A549 (cell line): ENCODE measurements around the gene SPECC1. TPM values are rescaled to one million over a fixed set of nuclear protein-coding genes. Genes with fewer than 3 reads are reported as not detected.

ENCODE experiments used
- ATAC-seq, 2 experiments: fragments of 200-7000 bp in 1 of 2; fragments of >200 bp in 1 of 2; cut with Nextera tagmentation in 1 of 2; cut with Tn5 transposase in 1 of 2; 3 replicates each; pipeline versions ENCODE4 v1.8.0 to v1.9.1; 2018 to 2020; ENCODE audit warnings: mild to moderate bottlenecking in 1 of 2, moderate library complexity in 1 of 2
- CTCF ChIA-PET: fragments of 300-600 bp; sonication (Branson Sonifier 250); formaldehyde crosslinking; extraction: SDS; loops from one replicate; lab custom pipeline; 2021; ENCODE audit warnings: antibody characterized with exemption, inconsistent platforms; lab: Yijun Ruan, JAX
- POLR2A ChIA-PET: fragments of 350-600 bp; formaldehyde crosslinking; extraction: SDS; loops from one replicate; lab custom pipeline; 2021; ENCODE audit warnings: antibody characterized with exemption, inconsistent platforms; lab: Yijun Ruan, JAX
- DNase-seq, 2 experiments: peaks; one replicate each; pipeline versions ENCODE4 v3.0.0 to v3.0.0-alpha.2; 2011 to 2016; ENCODE audit warnings: low read depth in 1 of 2, low spot score in 1 of 2
- FAIRE-seq: peaks from 2 replicates; lab custom pipeline; 2011; peaks lifted over from hg19 to GRCh38; lab: Jason Lieb, UNC
- H3K27ac ChIP-seq, 2 experiments: fragments of >200 bp; sonication (Bioruptor Twin); formaldehyde crosslinking; 3 replicates each; pipeline ENCODE4 v1.5.1; 2016 to 2017
- H3K4me1 ChIP-seq: fragments of >200 bp; sonication (Bioruptor Twin); formaldehyde crosslinking; 3 replicates; pipeline ENCODE4 v1.6.1; 2016
- H3K4me2 ChIP-seq: fragments of >200 bp; sonication (Bioruptor Twin); formaldehyde crosslinking; 3 replicates; pipeline ENCODE4 v1.6.1; 2016
- H3K4me3 ChIP-seq: fragments of >200 bp; sonication (Bioruptor Twin); formaldehyde crosslinking; 3 replicates; pipeline ENCODE4 v1.5.1; 2016
- H3K9me3 ChIP-seq: fragments of >200 bp; sonication (Bioruptor Twin); formaldehyde crosslinking; 3 replicates; pipeline ENCODE4 v1.6.1; 2016
- BHLHE40 ChIP-seq: IDR thresholded peaks from 2 replicates; pipeline ENCODE4 v1.6.1; 2012; ENCODE audit warnings: low read depth, low read length, inconsistent platforms
- CBX2 ChIP-seq: fragments of 200-600 bp; sonication (generic); IDR thresholded peaks from 2 replicates; pipeline ENCODE4 v1.6.1; 2016; ENCODE audit warnings: low read depth, mild to moderate bottlenecking, borderline replicate concordance
- CBX8 ChIP-seq: fragments of 200-600 bp; sonication (generic); IDR thresholded peaks from 2 replicates; pipeline ENCODE4 v1.6.1; 2016
- CHD2 ChIP-seq: fragments of 150-350 bp; IDR thresholded peaks from 2 replicates; pipeline ENCODE4 v1.6.1; 2014; ENCODE audit warnings: low read length; ENCODE audit not compliant: partially characterized antibody
- EP300 ChIP-seq, 2 experiments: fragments of >200 bp; sonication (Bioruptor Twin); formaldehyde crosslinking; IDR thresholded peaks; 2 replicates in 1 of 2; 3 replicates in 1 of 2; pipeline ENCODE4 v1.6.1; 2016 to 2017
- ESRRA ChIP-seq: fragments of 150-350 bp; IDR thresholded peaks from 2 replicates; pipeline ENCODE4 v1.6.1; 2014; ENCODE audit warnings: mild to moderate bottlenecking, low read length, borderline replicate concordance
- FOSB ChIP-seq: fragments of 250-450 bp; sonication (Bioruptor Pico); IDR thresholded peaks from 2 replicates; pipeline ENCODE4 v1.5.0; 2020; ENCODE audit warnings: mild to moderate bottlenecking, moderate library complexity
- GATA3 ChIP-seq: IDR thresholded peaks from 2 replicates; pipeline ENCODE4 v1.6.1; 2012; ENCODE audit warnings: borderline replicate concordance
- HEYL ChIP-seq: fragments of 250-450 bp; sonication (Bioruptor Pico); IDR thresholded peaks from 2 replicates; pipeline ENCODE4 v1.8.0; 2021; ENCODE audit warnings: mild to moderate bottlenecking, moderate library complexity
- HOXA7 ChIP-seq: fragments of 250-450 bp; sonication (Bioruptor Pico); IDR thresholded peaks from 2 replicates; pipeline ENCODE4 v1.5.0; 2020; ENCODE audit warnings: mild to moderate bottlenecking, moderate library complexity
- KDM1A ChIP-seq: fragments of 200-600 bp; sonication (generic); IDR thresholded peaks from 2 replicates; pipeline ENCODE4 v1.6.1; 2016; ENCODE audit warnings: low read depth, mild to moderate bottlenecking
- NR3C1 ChIP-seq: fragments of >200 bp; sonication (Bioruptor Twin); formaldehyde crosslinking; IDR thresholded peaks from 3 replicates; pipeline ENCODE4 v1.6.1; 2017
- PHF8 ChIP-seq: fragments of 200-600 bp; sonication (generic); IDR thresholded peaks from 2 replicates; pipeline ENCODE4 v1.6.1; 2016; ENCODE audit warnings: low read depth, mild to moderate bottlenecking, antibody characterized with exemption, moderate library complexity, borderline replicate concordance
- TFCP2L1 ChIP-seq: fragments of 250-450 bp; sonication (Bioruptor Pico); IDR thresholded peaks from 2 replicates; pipeline ENCODE4 v1.5.0; 2021; ENCODE audit warnings: mild to moderate bottlenecking
- WGBS: methylation state at CpG from one replicate; pipeline ENCODE4 v1.1.6; 2017; ENCODE audit errors: missing lambda C conversion rate; 5-methylcytosine and 5-hydroxymethylcytosine counted together
- polyA plus RNA-seq, 4 experiments: library from polyadenylated mRNA; depleted of rRNA in 3 of 4; stranded (reverse); fragments of >200 nt; fragmentation: RNase III in 1 of 4; extraction: RNeasy Plus Mini Kit Qiagen cat#74134 plus additional on column Dnase treatment in 1 of 4; gene quantifications; 2 replicates in 3 of 4; 3 replicates in 1 of 4; pipeline ENCODE4 v1.2.3, GENCODE V29; 2011 to 2017
- TF ChIP-seq, protein P1 (sequence below): IDR thresholded peaks from 2 replicates; pipeline ENCODE4 v1.6.1; 2012; ENCODE audit warnings: low read depth, borderline replicate concordance
- TF ChIP-seq, protein P2 (sequence below): fragments of 150-350 bp; IDR thresholded peaks from 2 replicates; pipeline ENCODE4 v1.6.1; 2014; ENCODE audit warnings: low read depth, mild to moderate bottlenecking, low read length
- TF ChIP-seq, protein P3 (sequence below): fragments of 450-650 bp; IDR thresholded peaks from 2 replicates; pipeline ENCODE4 v1.6.1; 2014; ENCODE audit warnings: antibody characterized with exemption
- TF ChIP-seq, protein P4 (sequence below): fragments of 250-450 bp; sonication (Bioruptor Pico); IDR thresholded peaks from 2 replicates; pipeline ENCODE4 v1.5.0; 2020; ENCODE audit warnings: low read depth, mild to moderate bottlenecking, moderate library complexity

Gene SPECC1
- polyA plus RNA-seq, 2 of the 4 experiments (the other 2 are of a cell fraction) = 45.1 to 66.2 TPM

DNA sequence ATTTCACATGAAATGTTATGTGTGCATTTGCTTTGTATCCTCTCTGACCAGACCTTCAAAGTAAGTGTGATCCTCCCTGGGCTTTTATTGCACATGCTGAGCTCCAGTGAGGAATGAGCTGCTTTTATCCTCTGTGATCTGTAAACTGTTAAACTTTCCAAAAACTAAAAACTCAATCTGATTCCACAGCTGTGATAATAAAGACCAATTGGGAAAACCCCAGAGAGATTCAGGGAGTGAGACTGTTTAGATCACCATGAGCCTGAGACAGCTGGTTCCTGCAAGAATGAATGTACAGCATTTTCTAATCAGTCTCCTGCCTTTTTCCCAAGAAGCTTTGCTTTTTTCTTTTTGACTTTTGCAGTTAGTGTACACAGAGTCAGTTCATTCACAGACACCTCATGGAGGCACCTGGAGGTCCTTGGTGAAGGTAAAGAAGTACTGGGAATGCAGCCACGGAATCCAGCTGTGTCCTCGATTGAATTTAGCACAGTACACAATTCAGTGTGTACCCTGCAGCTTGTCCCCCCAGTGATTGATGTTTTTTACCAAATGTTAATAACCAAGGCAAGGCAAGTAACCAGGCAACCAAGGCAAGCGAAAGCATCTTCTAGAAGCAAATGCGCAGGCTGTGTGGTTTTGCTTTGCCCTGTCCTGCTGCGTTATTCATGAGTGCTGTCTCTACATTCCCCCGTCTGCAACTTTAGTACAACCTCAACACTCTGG is 275.6 kb downstream of the SPECC1 start:
- Histone ChIP-seq H3K4me1 (no peaks in the 10 kb centered on the region), H3K4me2 (no peak overlapping the region), H3K4me3 (no peak overlapping the region), H3K9me3 (no peaks in the 10 kb centered on the region), H3K27ac (no peak overlapping the region)
- ChIA-PET CTCF (interaction anchor here (0.9 to 2.1 kb wide), 5 partner anchors 58 to 165 kb away, joined by 3 to 8 read pairs (median 4); no protein-coding TSS in a partner anchor), POLR2A (no interaction called here)
- ATAC-seq (no peak), DNase-seq (no peak), FAIRE-seq (no peak)
- 91% methylated on average over 6 of the region's 6 CpGs for WGBS
- no peak for TF ChIP-seq FOSB (CRISPR knock-in tag)
- TF ChIP-seq BHLHE40 = no peak
- TF ChIP-seq HOXA7 (CRISPR knock-in tag) = no peak
- no peak for TF ChIP-seq TFCP2L1 (CRISPR knock-in tag)
- TF ChIP-seq CBX8 = no peak

DNA sequence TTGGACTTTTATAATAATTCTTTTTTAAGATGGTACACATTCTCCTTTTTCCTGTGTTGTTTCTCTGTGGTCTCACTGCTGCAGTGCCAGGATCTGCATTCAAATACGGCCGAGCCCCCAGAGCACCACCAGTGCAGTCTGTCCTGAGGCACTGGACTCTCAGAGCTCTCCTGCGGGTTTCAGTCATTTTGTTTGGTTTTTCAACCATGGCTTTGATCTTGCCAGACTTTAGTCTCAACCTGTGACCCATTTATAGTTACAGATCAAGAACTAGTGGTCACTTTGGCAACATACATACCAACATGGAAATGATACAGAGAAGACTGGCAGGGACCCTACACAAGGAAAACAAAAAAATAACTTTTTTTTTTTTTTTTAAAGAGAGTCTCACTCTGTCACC is 280.8 kb downstream of the SPECC1 start:
- CTCF ChIA-PET = interaction anchor here (1.0 kb wide), 1 partner anchor 11 kb away, joined by 3 read pairs; no protein-coding TSS in a partner anchor
- Histone ChIP-seq H3K9me3 (no peaks in the 10 kb centered on the region), H3K27ac (no peak overlapping the region), H3K4me1 (no peaks in the 10 kb centered on the region), H3K4me2 (no peak overlapping the region)
- FAIRE-seq (no peak), ATAC-seq (no peak), DNase-seq (no peak)
- WGBS = 93% methylated on average over 3 of the region's 3 CpGs
- POLR2A ChIA-PET = no interaction called here
- TF ChIP-seq KDM1A (no peak), EP300 (IDR thresholded peaks at IDR 0.05) (no peak), CBX2 (no peak), PHF8 (no peak), ESRRA (no peak), HEYL (CRISPR knock-in tag) (no peak)
- TF ChIP-seq, protein P1, sequence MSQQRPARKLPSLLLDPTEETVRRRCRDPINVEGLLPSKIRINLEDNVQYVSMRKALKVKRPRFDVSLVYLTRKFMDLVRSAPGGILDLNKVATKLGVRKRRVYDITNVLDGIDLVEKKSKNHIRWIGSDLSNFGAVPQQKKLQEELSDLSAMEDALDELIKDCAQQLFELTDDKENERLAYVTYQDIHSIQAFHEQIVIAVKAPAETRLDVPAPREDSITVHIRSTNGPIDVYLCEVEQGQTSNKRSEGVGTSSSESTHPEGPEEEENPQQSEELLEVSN = no peak
- TF ChIP-seq, protein P2, sequence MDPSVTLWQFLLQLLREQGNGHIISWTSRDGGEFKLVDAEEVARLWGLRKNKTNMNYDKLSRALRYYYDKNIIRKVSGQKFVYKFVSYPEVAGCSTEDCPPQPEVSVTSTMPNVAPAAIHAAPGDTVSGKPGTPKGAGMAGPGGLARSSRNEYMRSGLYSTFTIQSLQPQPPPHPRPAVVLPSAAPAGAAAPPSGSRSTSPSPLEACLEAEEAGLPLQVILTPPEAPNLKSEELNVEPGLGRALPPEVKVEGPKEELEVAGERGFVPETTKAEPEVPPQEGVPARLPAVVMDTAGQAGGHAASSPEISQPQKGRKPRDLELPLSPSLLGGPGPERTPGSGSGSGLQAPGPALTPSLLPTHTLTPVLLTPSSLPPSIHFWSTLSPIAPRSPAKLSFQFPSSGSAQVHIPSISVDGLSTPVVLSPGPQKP = no peak
- TF ChIP-seq, all 56 proteins: peak for 0
- no peak overlapping the region for H3K4me3 ChIP-seq

DNA sequence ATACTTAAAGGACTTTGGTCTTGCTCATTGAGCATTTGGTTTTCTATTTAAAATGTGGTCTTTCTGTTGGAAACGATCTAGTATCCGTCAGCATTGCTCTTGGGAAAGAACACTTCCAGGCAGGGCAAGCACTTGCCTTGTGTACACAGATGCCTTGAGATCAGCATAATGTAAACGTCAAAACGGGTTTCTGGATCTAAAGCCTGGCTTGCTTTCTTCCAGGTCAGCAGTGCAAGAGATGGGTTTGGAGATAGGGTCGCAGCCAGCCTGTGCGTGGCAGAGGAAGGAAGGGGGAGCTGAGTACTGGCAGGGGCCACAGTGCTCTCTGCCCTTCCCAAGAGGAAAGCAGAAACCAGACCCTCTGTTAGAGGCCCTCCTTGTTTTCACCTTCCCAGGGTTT is 282.7 kb downstream of the SPECC1 start:
- TF ChIP-seq NR3C1 (no peak), PHF8 (no peak), CHD2 (no peak), TFCP2L1 (CRISPR knock-in tag) (no peak), EP300 (IDR thresholded peaks at IDR 0.05) (no peak), GATA3 (no peak)
- TF ChIP-seq, protein P3, sequence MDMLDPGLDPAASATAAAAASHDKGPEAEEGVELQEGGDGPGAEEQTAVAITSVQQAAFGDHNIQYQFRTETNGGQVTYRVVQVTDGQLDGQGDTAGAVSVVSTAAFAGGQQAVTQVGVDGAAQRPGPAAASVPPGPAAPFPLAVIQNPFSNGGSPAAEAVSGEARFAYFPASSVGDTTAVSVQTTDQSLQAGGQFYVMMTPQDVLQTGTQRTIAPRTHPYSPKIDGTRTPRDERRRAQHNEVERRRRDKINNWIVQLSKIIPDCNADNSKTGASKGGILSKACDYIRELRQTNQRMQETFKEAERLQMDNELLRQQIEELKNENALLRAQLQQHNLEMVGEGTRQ = no peak
- TF ChIP-seq, protein P4, sequence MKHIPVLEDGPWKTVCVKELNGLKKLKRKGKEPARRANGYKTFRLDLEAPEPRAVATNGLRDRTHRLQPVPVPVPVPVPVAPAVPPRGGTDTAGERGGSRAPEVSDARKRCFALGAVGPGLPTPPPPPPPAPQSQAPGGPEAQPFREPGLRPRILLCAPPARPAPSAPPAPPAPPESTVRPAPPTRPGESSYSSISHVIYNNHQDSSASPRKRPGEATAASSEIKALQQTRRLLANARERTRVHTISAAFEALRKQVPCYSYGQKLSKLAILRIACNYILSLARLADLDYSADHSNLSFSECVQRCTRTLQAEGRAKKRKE (CRISPR knock-in tag) = no peak
- no peaks in the 10 kb centered on the region for H3K4me1 ChIP-seq
- no peak for ATAC-seq
- no peak for FAIRE-seq
- 55% methylated on average over 6 of the region's 6 CpGs for WGBS
- H3K4me3 ChIP-seq = no peak overlapping the region
- ChIA-PET POLR2A (no interaction called here), CTCF (interaction anchor here (0.7 to 1.5 kb wide), 3 partner anchors 15 to 171 kb away, joined by 4 to 6 read pairs (median 4); no protein-coding TSS in a partner anchor)
- H3K27ac ChIP-seq = no peak overlapping the region
- H3K9me3 ChIP-seq = no peaks in the 10 kb centered on the region
- H3K4me2 ChIP-seq = no peak overlapping the region
- DNase-seq = no peak
